HG03280 (cell line): Measurements from ENCODE around the gene SLC5A4.
"Not testable (repeated sequence)": the region's sequence is repeated elsewhere in the genome, so short reads cannot be mapped to it uniquely, and the experiment has no call there.

Experiments
- ATAC-seq: cut with Tn5 transposase; IDR thresholded peaks from one replicate; pipeline ENCODE4 v1.9.1; 2021; ENCODE audit warnings: mild to moderate bottlenecking, moderate library complexity; ENCODE audit not compliant: unreplicated experiment

Gene SLC5A4

DNA sequence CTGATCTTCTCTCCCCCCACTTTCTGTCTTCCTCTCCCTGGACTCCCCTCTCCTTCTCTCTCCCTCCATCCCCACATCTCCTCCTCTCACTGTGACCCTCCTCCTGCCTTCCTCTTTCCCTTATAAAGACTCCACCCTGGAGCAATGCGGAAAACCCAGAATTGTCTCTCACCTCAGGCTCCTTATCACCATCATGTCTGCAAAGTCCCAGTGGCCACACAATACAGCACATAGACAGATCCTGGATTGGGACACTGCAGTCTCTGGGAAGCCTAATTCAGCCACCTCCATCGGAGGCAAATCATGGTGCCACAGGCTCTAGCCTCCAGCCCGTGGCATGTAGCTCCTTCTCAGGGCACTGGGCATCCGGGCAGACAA lies 53.0 kb downstream of the SLC5A4 start:
- no peak for ATAC-seq

DNA sequence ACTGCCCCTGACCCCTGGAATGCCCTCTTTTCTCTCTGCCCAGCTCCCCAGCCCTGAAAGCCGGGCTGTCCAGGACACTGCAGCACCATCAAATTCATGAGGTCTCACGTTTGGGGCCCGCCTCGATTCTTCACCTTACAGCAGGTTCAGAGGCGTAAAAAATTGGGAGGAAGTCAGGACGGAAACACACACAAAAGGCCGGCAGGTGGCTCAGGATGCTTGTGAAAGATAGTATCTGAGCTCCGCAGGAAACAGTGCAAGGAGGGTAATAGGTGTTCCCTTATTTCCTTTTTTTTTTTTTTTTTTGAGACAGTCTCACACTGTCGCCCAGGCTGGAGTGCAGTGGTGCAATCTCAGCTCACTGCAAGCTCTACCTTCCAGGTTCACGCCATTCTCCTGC lies 54.4 kb downstream of the SLC5A4 start:
- no peak for ATAC-seq

DNA sequence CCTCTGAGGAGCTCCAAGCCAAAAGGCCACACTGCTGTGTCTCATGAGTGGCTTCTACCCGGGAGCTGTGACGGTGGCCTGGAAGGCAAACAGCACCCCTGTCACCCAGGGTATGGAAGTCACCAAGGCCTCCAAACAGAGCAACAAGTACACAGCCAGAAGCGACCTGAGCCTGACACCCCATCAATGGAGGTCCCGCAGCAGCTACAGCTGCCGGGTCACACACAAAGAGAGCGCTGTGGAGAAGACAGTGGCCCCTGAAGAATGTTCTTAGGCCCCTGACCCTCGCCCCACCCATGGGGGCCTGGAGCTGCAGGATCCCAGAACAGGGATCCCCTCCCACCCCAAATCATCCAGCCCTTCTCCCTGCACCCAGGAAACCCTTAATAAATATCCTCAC lies 55.2 kb downstream of the SLC5A4 start:
- no peak for ATAC-seq

DNA sequence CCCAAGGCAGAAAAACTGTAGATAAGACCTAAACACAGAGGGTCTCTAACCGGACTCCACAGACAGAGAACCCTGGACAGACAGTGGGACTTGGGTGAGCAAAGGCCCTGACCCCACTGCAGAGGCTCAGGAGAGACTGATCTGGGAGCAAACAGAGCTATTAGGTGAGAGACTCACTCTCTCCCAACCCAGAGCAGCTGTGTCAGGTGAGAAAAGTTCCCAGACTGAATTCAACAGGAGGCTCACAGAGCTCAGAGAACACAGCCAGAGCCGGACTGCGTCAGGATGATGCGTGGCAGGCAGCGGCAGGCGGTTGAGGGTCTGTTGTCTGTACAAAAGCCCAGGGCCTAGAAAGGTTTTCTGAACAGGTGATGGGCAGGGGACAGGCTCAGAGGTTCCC lies 55.8 kb downstream of the SLC5A4 start:
- no peak for ATAC-seq

DNA sequence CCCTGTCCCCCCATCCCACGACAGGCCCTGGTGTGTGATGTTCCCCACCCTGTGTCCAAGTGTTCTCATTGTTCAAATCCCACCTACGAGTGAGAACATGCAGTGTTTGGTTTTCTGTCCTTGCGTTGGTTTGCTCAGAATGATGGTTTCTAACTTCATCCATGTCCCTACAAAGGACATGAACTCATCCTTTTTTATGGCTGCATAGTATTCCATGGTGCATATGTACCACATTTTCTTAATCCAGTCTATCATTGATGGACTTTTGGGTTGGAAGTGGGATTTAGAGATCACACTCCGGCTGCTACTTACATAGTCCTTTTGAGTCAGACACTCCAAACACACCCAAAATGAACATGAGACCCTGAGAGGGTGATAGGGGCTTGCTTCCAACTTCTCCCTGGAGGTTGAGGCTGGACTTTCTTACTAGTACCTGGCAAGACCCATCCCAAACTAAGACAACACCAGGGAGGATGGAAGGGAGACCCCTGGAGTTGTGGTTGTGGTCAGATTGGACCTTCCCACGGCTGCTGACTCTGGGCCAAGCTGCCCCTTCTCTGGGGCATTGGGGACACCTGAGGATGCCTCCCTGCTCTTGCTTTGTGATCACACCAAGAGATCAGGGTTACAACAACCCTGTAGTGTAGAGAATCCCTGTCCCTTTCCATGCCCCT lies 57.5 kb downstream of the SLC5A4 start:
- ATAC-seq = not testable (repeated sequence)

DNA sequence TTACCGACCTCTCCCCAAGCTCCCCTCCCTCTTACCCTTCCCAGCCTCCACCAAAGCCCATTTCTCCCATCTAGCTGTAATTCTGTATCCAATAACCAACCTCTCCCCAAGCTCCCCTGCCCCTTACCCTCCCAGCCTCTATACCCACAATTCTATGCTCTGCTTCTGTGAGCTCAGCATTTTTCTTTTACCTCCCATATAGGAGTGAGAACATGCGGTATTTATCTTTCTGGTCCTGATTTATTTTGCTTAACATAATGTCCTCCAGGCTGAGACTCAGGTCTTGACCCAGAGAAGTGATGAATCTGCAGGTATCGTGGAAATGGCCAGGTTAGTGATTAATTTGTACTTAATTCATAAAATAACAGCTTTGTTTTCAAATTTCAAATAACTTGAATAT lies 59.2 kb downstream of the SLC5A4 start:
- ATAC-seq = not testable (repeated sequence)

DNA sequence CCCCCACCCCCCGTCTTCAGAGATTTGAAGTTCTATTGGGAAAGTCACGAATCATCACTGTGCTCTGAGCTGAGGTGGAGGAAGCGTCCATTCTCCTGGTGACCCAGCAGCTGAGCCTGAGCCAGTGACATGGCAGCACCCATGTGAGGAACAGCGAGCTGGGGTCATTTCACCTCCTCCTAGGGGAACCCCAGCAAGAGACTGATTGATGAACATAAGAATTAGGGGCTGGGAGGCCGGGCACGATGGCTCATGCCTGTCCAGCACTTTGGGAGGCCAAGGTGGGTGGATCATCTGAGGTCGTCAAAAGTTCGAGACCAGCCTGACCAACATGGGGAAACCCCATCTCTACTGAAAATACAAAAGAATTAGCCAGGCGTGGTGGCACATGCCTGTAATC lies 61.8 kb downstream of the SLC5A4 start:
- not testable (repeated sequence) for ATAC-seq

DNA sequence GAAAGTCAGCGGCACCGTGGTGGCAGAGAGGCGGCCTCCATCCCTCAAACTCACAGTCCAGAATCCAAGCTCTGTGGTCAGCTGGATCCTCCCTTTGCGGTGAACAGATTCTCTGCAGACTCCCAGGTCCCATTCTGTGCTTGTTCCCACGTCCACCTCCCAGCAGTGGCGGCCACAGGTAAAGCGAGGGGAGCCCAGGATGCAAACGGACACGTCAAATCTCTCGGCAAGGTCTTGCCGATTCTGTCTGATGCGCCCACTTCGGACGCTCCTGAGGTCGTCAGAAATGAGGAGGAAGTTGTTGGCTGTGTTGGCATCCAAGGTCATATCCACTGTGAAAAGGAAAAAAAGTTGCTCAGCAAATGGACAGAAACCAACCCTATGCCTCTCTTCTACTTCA lies 64.1 kb downstream of the SLC5A4 start:
- not testable (repeated sequence) for ATAC-seq

DNA sequence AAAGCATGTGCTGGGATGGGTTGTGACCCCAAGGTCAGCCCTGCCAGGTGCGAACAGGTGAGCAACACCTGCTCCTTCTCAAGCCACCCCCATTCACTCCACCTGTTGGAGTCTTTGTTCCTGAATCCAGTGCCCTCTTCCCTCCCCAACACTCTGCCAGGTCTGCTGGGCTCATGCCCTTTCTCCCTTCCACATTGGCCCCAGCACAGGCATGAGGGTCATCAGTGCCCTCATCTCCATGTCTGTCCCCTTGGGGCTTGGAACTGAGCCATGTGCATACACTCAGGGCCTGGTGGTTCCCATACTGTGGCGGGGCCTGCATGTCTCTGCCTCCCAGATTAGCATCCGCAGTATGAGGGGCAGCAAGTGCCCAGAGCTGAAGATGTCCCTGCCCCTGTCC lies 69.3 kb downstream of the SLC5A4 start:
- ATAC-seq = no peak

DNA sequence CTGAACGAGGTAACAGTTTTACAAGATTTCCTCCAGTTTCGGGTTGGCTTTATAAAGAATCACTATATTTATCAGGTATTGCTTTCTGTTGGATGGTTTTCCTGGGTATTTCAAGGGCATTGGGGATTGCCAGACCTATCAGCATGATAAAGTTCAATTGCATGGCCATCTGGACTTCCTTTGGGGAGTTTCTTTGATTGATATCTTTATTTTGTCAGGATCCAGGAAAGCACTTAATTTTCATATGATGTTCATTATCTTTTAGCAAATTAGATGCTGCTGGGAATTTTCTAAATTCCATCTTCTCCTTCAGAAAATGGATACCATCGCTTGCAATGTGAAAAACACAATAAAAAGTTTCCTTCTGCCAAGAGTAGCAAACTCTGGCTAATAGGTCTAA lies 71.5 kb downstream of the SLC5A4 start:
- ATAC-seq = no peak

DNA sequence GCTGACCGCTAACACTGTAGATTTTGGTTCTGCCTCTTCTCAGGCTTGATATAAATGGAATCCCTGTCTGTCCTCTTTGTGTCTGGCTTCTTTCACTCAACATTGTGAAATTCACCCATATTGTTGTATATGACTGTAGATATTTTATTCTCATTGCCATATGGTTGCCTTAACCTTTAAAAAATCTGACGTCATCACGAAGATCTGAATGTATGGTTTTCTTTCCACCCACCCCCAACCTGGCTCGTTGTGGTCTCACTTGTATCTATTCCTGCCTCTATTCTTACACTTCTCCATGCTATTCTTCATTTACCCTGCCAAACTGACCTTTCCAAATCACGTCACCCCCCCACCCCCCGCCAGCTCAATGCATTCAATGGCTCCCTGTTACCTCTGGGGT lies 74.1 kb downstream of the SLC5A4 start:
- ATAC-seq = no peak

DNA sequence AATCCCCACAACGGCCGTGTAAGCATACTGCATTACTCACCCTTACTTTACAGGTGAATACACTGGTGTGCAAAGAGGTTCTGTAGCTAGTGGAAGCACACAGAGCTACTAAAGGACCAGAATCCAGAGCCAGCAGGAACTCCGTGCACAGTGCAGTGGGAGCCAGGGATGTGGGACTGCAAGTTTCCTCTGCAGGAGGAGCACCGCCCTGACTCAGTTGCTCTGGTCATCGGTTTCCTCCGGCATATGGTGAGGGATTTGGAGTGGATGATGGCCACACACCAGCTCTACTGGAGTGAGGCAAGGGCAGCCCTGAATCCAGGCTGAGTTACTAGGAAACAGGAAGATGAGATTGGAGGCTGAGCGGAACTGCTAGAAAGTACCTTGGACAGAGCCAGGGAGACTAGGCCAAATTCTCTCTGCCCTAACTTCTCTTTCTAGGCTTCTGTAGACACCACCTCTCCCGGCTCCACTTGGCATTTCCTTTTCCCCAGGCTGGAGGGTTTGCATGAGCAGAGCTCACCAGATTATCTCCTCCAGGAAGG lies 77.9 kb downstream of the SLC5A4 start:
- no peak for ATAC-seq

DNA sequence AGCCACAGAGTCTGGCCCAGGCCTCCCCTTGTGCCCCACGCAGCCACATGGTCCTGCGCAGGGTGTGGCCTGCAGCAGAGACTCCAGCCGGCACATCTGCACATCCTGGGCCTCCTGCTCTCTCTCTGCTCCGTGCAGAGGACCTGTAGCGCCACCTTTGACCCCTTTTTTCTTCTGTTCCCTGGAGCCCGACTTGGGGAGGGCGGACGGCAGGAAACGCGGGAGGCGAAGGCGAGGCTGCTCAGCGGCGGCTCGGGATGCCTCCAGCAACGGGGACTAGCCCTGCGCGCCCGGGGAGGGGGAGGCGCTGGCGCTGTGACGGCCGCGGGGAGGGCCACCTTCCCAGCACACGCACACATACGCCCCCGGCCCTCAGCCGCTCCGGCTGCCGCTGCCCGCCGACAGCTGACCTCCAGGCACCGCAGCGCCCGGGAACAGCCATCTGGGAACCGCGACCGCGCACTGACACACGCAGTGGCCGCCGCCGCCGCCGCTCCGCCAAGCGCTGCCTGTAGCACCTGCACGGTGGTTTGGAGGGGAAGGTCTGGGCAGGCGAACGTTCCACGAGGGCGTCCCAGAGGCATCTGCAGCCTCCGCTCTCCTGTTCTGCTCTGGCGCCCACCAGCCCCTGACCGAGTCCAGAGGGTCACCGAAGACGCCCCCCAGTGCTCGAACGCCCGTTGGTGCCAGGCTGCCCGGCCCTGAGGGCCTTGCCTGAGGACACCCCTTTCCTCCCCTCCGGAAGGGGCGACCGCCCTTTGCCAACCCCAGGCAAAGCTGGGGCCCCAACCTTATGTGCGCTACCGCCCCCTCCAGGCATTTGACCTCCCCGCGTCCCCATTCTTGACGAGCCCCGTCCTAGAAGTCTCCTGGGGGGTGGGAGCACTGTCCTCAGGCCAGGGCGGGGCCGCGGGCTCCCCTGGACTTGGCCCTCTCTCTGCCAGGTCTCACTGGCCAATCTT lies 79.2 kb downstream of the SLC5A4 start:
- ATAC-seq = no peak

DNA sequence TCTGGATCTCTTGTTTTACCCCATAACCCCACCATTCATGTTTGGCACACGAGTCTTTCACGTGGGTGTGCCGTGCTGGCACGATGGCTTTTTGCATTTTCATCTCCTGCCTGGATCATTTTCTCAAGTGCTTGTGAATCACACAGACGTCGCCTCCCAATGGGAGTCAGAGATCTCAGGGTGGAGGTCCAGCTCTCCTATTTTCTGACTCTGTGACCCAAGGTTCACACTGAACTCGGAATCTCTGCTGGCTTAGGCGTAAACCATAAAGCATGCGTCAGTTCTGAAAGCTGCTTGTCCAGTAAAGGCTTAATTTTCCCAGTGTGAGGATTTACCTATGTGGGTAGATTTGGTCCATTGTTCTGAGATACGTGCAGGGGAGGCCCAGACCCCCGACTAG lies 80.0 kb downstream of the SLC5A4 start:
- ATAC-seq = no peak
